Bronchial epithelial cell (primary cell): Measurements from ENCODE around the gene MXD4. TPM values are rescaled to one million over a fixed set of nuclear protein-coding genes. Genes with fewer than 3 reads are reported as not detected.
"Not testable (repeated sequence)": the region's sequence is repeated elsewhere in the genome, so short reads cannot be mapped to it uniquely, and the experiment has no call there.

Experiments
- DNase-seq: peaks from one replicate; pipeline ENCODE4 v3.0.0-alpha.2; 2010; ENCODE audit warnings: low read depth
- FAIRE-seq: peaks from 2 replicates; lab custom pipeline; 2011; peaks lifted over from hg19 to GRCh38; lab: Jason Lieb, UNC
- H3K27me3 ChIP-seq: 2 replicates; pipeline ENCODE4 v1.5.1; 2011; ENCODE audit warnings: low read length; ENCODE audit not compliant: control insufficient read depth, insufficient read depth
- H3K36me3 ChIP-seq: 2 replicates; pipeline ENCODE4 v1.5.1; 2011; ENCODE audit warnings: low read length; ENCODE audit not compliant: control insufficient read depth, insufficient read depth
- H3K4me3 ChIP-seq: 2 replicates; pipeline ENCODE4 v1.5.1; 2011; ENCODE audit warnings: mild to moderate bottlenecking, low read depth, low read length, control low read depth
- total RNA-seq: library from RNA; depleted of rRNA; stranded (reverse); fragments of >200 nt; gene quantifications from 2 replicates; pipeline ENCODE4 v1.2.1, GENCODE V29; 2014
- TF ChIP-seq, protein P1 (sequence below): IDR thresholded peaks from 2 replicates; pipeline ENCODE4 v1.5.1; 2011; ENCODE audit warnings: mild to moderate bottlenecking, moderate library complexity, low read length, control low read depth, inconsistent platforms; ENCODE audit not compliant: insufficient read depth, severe bottlenecking

The MXD4 gene
- total RNA-seq, 1 donor from 2014 or later = 10.5 TPM

DNA sequence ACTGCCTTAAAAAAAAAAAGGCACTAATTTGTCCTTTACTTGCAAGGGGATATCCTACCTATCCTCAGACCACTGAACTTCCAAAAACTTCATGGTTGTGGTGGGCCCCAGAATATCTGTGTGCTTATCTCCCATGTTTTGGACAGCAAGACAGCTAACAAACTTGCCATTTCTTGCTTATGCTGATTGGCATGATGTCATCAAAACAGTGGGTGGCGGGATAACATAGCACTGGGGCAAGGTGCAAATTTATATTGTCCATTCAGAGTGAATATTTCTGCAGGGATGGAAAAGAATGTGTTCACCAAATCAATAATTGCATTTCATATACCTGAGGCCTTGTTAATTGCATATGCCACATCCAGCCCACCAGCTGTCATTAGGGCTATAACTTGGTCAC, 43.5 kb downstream of the MXD4 start:
- no peaks in the 10 kb centered on the region for H3K27me3 ChIP-seq
- no peaks in the 10 kb centered on the region for H3K36me3 ChIP-seq
- FAIRE-seq (no peak), DNase-seq (no peak)
- H3K4me3 ChIP-seq = no peak overlapping the region
- TF ChIP-seq, protein P1, sequence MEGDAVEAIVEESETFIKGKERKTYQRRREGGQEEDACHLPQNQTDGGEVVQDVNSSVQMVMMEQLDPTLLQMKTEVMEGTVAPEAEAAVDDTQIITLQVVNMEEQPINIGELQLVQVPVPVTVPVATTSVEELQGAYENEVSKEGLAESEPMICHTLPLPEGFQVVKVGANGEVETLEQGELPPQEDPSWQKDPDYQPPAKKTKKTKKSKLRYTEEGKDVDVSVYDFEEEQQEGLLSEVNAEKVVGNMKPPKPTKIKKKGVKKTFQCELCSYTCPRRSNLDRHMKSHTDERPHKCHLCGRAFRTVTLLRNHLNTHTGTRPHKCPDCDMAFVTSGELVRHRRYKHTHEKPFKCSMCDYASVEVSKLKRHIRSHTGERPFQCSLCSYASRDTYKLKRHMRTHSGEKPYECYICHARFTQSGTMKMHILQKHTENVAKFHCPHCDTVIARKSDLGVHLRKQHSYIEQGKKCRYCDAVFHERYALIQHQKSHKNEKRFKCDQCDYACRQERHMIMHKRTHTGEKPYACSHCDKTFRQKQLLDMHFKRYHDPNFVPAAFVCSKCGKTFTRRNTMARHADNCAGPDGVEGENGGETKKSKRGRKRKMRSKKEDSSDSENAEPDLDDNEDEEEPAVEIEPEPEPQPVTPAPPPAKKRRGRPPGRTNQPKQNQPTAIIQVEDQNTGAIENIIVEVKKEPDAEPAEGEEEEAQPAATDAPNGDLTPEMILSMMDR = no peak

DNA sequence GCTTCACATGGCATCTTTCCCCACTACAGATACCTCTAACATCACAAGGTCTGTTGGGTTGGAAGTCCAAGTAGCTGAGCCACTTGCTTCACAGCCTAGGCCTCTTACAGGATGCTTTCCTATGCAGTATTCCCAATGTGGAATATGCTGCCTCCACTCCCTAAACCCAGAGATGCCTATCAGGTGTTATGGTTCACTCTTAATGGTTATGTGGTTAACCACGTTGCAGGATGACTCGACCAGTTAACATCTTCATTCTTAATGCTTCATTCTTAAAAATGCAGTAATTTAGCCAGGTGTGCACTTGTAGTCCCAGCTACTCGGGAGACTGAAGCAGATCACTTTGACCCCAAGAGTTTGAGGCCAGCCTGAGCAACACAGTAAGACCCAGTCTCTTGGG, 44.2 kb downstream of the MXD4 start:
- FAIRE-seq = no peak
- DNase-seq = peak; percentile 56
- H3K27me3 ChIP-seq = no peaks in the 10 kb centered on the region

DNA sequence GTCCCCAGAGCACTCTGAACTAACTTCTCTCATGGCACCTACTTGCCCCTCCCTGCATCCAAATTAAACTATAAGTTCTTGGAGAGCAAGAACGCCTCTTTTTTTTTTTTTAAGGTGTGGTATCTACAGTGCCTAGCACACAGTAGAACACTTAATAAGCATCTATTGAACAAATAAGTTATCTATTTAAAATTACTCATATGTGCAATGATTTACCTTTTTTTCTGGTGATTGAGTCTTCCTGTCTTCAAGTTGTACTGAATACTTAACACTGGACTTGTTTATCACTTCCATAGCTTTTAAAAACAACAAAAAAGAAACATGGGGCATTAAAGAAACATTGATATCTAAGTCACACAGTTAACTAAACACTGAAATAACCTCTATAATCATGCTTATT, 49.1 kb downstream of the MXD4 start:
- no peak overlapping the region for H3K4me3 ChIP-seq
- TF ChIP-seq, protein P1 = no peak
- no peaks in the 10 kb centered on the region for H3K27me3 ChIP-seq
- no peak for DNase-seq
- FAIRE-seq = no peak
- H3K36me3 ChIP-seq = no peaks in the 10 kb centered on the region

More for the DNA sequence above, 44.2 kb downstream of the MXD4 start:
- Histone ChIP-seq H3K36me3 (no peaks in the 10 kb centered on the region), H3K4me3 (no peak overlapping the region)
- TF ChIP-seq, protein P1 = no peak

DNA sequence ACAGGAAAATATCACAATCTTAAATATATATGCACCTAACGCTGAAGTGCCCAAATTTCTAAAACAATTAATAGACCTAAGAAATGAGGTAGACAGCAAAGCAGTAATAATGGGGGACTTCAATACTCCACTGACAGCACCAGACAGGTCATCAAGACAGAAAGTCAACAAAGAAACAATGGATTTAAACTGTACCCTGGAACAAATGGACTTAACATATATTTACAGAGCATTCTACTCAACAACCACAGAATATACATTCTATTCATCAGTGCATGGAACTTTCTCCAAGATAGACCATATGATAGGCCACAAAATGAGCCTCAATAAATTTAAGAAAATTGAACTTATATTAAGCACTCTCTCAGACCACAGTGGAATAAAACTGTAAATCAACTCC, 59.1 kb downstream of the MXD4 start:
- not testable (repeated sequence) for H3K27me3 ChIP-seq, DNase-seq, FAIRE-seq

More for the DNA sequence above, 59.1 kb downstream of the MXD4 start:
- not testable (repeated sequence) for H3K4me3 ChIP-seq, H3K36me3 ChIP-seq

Other genes starting within 250 kb of the MXD4 start
- not detected in 2 replicates for gene NAT8L, start 202.8 kb downstream of the MXD4 start, total RNA-seq
- gene HAUS3, start 20.0 kb downstream of the MXD4 start, total RNA-seq = 8.4 and 9.2 TPM in 2 replicates
- gene POLN, start 20.0 kb downstream of the MXD4 start, total RNA-seq = 1.4 and 1.6 TPM in 2 replicates
- gene ZFYVE28, start 156.5 kb upstream of the MXD4 start, total RNA-seq = 1.3 and 1.8 TPM in 2 replicates
- gene CFAP99, start 156.8 kb upstream of the MXD4 start, total RNA-seq = not detected in 2 replicates
- gene RNF4, start 207.0 kb upstream of the MXD4 start, total RNA-seq = 52.0 and 52.7 TPM in 2 replicates